GM18526 (cell line): ENCODE results near the gene METTL17.
"Not testable (repeated sequence)": the region's sequence is repeated elsewhere in the genome, so short reads cannot be mapped to it uniquely, and the experiment has no call there.

Source experiments
- POLR2A ChIP-seq: IDR thresholded peaks from 3 replicates; pipeline ENCODE4 v1.6.1; 2011; ENCODE audit not compliant: insufficient read length; ENCODE audit errors: extremely low read depth

METTL17 gene, protein sequence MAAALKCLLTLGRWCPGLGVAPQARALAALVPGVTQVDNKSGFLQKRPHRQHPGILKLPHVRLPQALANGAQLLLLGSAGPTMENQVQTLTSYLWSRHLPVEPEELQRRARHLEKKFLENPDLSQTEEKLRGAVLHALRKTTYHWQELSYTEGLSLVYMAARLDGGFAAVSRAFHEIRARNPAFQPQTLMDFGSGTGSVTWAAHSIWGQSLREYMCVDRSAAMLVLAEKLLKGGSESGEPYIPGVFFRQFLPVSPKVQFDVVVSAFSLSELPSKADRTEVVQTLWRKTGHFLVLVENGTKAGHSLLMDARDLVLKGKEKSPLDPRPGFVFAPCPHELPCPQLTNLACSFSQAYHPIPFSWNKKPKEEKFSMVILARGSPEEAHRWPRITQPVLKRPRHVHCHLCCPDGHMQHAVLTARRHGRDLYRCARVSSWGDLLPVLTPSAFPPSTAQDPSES

DNA sequence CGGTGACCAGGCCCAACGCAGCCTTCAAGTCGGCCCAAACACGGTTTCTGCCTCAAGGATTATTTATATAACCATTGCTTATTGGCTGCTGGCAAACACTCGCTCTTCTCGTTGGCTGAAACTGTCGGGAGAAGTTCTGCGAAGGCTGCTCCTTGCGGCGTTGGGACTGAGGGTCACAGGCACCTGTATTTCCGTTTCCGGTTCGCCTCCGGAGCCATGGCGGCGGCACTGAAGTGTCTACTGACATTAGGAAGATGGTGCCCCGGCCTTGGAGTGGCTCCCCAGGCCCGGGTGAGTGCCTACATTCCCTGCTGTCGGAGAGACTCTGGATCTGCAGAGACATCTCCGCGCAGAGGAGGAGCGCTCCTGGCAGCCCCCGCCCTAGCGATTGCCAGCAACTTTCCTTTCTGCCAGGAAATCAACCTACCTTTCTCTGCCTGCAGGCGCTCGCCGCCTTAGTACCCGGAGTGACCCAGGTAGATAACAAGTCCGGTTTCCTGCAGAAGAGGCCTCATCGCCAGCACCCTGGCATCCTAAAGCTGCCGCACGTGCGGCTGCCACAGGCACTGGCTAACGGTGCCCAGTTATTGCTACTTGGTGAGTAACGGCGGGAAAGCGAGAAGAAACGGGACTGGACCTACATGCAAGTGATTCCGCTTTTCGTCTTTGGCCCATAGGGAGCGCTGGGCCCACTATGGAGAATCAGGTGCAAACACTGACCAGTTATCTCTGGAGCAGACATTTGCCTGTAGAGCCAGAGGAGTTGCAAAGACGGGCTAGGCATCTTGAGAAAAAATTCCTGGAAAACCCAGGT is at the start of gene METTL17:
METTL17 (plus strand) TSS at position 194 of the 814 bp plus-strand sequence; CDS start at position 217, 23 bp downstream.
- peak; percentile 81 for TF ChIP-seq POLR2A

DNA sequence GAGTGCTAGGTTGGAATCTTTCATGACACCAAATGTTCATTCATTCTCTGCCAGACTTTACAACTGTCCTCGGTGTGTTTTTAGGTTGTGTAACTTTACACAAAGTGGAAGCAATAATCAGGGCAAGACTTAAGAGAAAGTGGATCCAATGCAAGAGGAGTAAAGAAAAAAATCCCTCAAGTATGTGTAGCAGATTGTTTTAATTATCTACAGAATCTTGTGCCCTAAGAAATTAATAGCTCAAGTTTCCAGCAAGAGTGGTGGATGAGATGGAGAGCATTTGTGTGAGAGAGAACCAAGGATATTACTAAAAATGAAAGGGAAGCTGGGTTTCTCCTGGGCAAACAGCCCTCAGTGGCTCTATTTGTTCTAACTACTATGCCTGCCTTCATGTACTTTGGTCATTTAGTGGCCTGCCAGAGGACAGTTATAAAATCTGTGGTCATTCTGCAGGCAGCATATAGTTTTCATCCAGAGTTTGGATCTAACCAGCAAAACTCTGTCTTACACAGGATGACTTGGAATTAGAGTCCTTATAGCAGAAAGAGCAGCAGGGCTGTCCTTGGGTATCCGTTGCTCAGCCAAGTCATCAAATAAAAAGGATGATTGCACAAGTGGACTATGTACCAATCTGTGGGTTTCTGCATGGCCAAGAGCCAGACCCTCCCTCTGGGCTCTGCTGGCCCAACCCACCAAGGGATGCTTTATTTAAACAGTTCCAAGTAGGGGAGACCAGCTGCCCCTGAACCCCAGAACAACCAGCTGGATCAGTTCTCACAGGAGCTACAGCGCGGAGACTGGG is 34.8 kb upstream of the METTL17 start, which contains the start of gene RNASE2:
RNASE2 (plus strand) TSS at position 752 of the 802 bp plus-strand sequence. CDS start 285 bp downstream, outside the sequence.
- not testable (repeated sequence) for TF ChIP-seq POLR2A

DNA sequence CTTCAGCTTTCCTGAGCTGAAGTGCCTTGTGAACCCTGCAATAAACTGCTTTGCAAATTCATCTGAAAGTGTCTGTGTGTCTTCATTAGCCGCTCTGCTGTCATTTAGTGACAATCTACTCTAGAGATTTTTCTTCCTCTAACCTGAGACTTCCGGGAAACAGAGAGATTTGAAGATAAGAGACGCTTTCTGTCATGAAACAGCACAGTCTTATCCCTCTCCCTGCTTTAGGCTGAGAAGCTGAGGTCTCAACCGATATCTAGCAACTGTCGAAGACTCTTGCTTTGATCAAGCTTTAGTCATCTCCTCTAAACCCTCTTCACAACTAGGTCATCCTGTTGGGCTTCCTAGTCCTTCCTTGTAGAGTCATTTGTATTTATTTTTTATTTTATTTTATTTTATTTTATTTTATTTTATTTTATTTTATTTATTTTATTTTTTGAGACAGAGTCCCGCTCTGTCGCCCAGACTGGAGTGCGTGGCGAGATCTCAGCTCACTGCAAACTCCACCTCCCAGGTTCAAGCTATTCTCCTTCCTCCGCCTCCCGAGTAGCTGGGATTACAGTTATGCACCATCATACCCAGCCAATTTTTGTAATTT is 33.3 kb upstream of the METTL17 start:
- no peak for TF ChIP-seq POLR2A

DNA sequence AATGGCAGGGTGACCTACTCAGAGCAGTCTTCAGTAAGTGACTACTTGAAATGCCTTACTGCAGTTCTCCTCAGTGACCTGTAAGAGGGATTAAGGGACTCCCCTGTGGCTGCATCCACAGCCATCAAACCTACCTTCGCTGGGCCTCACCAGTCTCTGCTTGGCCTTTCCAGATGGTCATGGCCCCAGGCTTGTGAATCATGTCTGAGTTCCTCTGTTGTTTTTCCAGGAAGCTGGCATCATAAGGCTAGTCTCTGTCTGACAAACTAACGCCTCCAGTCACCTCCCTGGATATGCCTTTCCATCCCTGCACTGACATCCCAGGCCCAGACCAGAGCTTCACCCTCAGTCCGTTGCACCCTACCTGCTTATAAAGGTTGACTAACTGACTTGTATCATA is 20.4 kb upstream of the METTL17 start:
- TF ChIP-seq POLR2A: no peak

DNA sequence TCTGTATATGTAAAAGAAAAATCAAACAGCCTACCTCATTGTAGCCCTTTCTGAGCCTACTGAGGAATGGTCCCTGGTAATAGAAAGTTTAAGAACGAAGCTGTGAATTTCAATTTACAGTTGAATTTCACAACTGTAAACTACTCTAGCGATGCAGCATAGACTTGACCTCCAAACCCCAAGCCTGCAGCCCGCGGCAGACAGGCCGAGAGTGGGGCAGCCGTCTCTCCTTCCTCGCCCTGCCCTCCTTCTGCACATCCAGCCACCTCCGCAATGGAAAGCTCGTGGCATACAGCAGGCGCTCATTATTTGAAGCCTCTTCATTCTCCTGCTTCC is 19.2 kb upstream of the METTL17 start:
- no peak for TF ChIP-seq POLR2A

DNA sequence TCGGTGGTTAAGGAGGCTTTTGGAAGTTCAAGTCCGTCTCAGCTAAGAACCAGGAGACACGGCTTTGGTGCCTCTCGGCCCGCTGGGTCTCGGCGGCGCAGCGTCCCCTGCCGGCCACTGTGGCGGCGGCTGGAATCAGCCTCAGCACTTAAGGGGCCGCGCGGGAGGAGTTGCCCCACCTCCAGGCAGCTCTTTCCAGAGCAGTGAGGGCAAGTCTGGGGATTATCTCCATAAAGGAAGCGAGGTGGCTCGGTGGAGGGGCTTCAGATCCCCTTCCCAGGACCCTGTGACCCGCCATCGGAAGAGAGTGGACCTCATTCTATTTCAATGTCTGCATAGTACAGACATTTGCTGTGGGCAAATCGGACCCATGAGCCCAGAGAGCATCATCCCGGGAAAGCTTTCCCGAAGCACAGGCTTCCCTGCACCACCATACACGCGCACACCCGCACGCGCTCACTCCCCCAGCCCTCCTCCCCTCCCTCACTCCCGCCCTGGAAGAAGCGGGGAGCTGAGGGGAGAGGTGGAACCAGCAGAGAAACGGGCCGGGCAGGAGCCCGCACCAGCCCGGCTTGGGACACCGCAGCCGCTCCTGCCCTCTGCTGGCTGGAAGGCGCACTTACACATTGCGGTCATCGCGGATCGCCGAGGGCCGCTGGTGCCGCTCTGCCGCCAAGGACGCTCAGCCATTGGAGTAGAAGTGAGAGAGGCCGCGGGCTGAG is 18.6 kb upstream of the METTL17 start:
- TF ChIP-seq POLR2A: no peak

DNA sequence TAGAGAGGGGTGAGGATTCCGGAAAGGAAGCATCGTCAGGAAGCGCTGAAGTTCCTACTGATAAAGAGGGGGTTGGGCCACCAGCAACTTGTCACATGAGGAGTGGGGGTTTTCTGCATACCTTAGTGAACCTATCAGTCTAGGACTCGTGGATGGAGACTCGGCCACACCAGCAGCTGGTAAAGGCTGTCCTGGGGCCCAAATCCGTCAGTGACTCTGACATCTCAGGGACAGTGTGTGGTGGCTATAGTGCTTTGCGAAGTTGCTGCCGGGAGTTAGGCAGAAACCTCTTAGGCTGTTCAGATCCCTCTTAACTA is 18.1 kb upstream of the METTL17 start:
- no peak for TF ChIP-seq POLR2A

DNA sequence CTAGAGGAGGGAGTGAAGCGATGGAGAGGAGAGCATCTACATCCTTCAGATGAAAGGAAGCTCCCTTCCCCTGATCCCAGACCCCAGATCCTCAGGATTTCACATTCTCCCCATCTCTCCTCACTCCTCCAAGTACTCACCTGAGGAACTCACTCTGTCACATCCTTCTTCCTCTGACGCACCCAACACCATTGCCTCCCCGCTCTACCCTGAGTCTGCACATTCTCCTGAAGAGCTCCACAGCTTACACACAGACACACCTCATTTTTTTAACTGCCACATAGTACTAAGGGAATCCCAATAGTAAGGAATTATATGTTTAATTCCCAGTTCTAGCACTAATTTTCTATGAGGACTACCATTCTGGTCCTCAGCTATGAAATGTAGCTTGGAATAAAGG is 16.3 kb upstream of the METTL17 start:
- no peak for TF ChIP-seq POLR2A

DNA sequence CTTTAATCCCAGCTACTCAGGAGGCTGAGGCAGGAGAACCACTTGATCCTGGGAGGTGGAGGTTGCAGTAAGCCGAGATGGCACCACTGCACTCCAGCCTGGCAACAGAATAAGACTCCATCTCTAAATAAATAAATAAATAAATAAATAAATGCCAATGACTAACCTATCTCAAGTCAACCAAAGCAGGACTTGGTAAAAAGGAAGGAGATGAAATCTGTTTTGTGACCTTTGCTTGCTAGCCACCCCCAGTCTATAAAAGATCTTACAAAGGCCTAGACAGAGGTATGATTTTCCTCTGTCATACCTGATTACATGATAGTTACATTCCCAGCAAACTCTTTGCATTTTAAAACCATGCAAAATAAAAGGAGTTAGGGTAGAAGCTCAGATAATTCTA is 13.5 kb upstream of the METTL17 start:
- no peak for TF ChIP-seq POLR2A

DNA sequence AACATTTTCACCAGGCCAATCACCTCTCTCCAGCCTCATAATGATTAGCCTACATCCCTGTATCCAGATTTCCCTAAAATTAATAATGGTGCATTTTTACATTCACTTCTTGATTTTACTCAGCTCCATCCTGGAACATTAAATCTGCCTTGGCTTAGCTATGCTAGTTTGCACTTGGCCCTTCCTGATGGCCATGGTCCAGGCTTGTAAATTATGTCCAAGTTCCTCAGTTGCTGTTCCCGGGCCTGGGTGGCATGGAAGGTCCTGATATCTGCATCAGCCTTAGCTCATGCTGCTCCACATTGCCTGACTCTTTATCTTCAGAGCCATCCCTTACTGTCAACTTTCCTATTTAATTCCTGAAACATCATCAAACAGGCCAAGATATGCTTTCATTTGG is 11.1 kb upstream of the METTL17 start:
- no peak for TF ChIP-seq POLR2A

DNA sequence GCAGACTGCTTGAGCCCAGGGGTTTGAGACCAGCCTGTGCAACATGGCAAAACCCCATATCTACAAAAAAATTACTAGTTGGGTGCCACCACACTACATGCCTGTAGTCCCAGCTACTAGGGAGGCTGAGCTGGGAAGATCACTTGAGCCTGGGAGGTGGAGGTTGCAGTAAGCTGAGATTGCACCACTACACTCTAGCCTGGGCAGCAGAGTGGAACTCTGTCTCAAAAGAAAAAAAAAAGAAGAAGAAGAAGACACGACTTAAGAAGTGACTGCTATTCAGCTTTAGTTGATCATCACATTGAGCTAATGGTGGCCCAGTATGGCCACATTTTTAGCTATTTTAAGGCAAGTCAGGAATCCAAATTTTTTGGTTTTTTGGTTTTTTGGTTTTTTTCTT is 8.9 kb upstream of the METTL17 start:
- TF ChIP-seq POLR2A: no peak

DNA sequence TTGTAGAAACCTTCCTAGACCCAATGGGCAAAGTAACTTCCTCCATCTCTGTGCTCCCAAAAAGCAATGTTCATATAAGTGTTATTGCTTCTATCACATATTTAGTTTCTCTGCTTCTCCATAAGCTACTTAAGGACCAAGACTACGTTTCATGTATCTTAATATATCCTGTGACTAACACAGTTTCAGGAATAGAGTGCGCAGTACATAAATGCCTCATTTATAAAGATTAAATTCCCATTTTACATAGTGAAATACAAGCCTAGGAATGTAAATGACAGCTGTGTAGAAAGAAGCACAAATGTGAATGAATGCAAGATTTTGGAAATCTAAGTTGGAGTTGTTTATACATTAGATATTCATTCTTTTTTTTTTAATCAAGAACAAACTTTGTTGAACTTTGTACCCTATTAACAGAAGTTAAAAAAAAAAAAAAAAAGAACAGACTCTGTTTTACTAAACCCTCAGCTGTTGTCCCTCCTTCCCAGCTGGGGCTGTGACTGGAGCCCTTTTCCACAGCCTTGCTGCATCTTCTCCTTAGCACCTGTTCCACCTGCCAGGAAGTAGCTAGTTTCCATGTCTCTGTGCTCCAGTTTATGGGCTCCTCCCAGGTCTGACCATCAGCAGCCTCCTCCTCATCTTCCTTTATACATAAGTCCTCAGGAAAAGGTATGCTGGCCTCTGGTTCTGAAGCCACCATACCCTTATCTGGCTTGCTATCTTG is 7.0 kb upstream of the METTL17 start:
- TF ChIP-seq POLR2A: no peak

DNA sequence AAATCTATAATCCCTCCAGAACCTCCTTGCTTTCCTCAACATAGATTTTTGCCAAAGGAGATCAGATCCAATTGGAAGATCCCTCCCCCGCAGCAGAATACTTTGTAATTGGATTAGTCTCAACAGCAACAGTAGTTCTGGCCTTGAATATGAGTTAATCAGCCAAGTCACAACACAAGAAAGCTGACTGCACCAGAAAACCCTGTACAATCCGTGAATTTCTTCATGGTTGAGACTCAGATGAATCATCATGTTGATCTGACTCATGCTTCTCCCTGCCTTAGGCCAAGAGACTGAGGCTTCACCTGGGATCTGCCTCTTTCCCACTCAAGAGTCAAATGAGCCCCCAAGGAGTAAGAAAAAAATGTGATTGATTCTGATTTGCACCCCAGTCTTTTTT is 3.0 kb upstream of the METTL17 start:
- no peak for TF ChIP-seq POLR2A
